Measurements from ENCODE around the gene PAK1.

Gene PAK1

GRCh38 chr11:77431813-77432212 is 42.1 kb downstream of the PAK1 start:
- DNase-seq, result no peak

DNA sequence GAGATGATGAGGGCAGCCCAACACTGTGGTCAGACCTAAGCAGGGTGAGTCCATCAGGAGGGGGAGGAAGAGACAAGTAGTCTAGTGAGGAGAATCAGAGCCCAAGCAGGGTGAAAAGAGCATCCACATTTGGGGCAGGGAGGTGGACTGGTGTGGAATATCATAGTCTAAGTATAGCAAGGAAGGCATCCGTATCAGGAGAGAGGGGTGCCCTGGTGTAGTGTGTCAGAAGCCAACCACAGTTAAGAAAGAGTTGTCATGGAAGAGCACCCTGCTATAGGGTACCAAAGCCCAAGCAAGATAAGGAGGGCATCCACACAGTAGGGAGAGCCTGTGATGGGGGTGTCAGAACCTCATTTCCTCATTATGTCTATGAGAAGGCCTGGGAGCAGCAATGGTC is 45.3 kb downstream of the PAK1 start:
- DNase-seq, result no peak

DNA sequence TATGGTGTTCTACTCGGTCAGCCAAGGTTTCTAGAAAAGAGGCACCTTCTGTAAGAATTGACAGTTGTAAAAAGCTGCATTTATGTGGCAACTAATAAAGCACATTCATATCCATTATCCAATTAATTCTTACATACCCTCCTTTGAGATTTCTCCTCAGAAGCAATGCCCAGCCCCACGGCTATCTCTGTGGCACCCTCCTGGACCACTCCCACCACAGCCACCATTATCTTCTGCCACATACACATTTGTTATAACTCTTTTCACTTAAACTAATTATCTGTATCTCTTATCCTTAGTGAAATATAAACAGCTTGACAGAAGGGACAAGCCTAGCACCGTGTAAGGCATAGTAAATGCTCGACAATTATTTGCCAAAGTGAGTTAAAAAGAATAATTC is 48.5 kb downstream of the PAK1 start:
- no peak for DNase-seq

DNA sequence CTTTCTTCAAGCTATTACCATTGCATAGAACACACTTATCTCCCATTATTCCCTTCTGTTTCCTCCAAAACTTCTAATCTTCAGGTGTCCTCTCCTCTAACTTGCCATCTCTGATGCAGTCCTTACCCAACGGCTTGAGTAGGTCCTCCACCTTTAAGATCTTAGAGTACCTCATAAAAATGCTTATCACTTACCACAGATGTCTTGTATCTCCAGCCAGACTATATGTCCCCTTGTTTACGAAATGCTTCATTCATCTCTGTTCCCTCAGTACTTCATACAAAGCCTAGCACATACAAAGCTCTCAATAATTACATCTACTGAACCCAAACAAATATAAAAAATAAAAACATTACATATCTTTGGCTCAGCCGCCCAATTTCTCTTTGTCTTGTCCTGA is 49.2 kb downstream of the PAK1 start:
- DNase-seq, result no peak

DNA sequence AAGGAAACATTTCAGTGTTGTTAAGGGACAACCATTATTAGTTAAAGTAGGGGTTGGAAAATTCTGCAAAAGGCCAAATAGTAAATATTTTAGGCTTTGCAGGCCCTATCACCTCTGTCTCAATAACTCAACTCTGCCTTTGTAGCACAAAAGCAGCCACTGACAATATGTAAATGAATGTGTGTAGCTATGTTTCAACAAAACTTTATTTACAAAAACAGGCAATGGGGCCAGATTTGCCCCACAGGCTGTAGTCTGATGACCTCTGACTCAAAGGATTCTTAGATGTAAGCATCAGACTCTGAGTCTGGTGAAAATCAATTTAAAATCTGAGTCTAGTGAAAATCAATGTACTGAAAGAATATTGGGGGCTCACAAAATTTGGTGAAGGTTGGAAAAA is 50.3 kb downstream of the PAK1 start:
- DNase-seq, result no peak

- no peak for DNase-seq
These were observed 51.2 kb downstream of the PAK1 start for GRCh38 chr11:77422687-77423086.

DNA sequence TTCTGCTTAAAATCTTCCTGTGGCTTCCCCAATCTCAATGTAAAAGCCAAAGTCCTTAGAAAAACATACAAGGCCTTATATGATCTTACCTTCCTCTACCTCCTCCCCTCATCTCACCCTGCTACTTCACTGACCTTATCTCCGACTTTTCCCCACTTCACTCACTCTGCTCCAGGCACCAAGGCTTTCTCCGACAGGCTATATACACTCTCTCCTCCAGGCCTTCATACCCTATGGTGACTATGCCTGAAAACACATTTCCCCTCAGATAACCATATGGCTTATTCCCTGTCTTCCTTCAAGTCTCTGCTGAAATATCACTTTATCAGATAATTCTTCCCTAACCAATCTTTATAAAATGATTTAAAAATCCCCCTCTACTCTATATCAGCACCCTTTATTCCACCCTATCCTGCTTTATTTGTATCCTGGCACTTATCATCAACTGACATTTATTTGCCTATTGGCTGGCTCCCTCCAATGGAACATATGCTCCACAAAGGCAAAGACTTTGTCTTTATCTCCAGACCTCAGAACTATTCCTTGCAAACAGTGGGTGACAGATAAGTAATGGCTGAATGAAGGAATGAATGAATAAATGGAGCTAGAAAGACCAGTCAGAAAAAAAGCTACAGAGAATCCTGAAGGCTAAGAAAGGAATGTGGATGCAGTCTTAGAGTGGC is 52.7 kb downstream of the PAK1 start:
- DNase-seq, result no peak

DNA sequence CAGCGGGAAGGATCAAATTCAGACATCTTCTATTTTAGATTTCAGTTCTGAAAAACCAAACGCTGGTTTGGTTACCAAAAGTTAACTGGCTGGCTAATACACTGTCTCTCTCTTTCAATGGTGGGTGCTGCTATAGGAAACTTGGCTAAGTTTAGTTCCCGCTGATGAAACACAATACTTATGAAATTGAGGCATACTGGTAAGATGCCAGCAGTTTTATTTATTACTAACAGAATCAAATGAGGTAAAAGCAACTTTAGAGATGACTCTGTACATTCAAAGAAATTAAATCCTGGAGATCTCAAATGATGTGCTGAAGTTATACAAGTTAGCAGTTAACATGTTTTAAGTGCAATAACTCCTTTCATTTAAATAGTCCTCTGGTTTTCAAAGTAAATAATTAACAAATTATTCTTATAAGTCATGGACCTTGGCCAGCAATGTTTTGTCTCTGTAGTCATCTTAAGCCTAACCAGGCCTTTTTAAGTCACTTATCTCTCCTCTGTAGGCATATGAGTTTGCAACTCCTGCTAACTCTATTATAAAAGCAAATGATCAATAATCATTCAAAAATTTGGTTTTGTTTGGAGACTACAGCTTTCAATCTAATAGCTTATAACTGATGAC is 54.8 kb downstream of the PAK1 start:
- no peak for DNase-seq

GRCh38 chr11:77418155-77418970 is 55.5 kb downstream of the PAK1 start:
- no peak for DNase-seq

DNA sequence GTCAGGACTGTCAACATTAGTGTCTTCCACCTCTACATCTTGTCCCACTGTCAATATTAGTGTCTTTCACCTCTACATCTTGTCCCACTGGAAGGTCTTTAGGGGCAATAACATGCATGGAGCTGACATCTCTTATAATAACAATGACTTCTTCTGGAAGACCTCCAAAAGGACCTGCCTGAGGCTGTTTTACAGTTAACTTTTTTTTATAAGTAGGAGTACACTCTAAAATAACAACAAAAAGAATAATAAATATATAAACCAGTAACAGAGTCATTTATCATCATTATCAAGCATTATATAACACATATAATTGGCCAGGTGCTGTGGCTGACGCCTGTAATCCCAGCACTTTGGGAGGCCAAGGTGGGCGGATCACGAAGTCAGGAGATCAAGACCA is 57.5 kb downstream of the PAK1 start:
- DNase-seq, result no peak

- no peak for DNase-seq
These were observed 59.9 kb downstream of the PAK1 start for GRCh38 chr11:77413850-77414460.

GRCh38 chr11:77412814-77413213 is 61.1 kb downstream of the PAK1 start:
- no peak for DNase-seq

GRCh38 chr11:77411717-77412441 is 62.0 kb downstream of the PAK1 start:
- DNase-seq, result peak; percentile 63 to 71

- peak; percentile 9 to 16 for DNase-seq
These were observed 62.7 kb downstream of the PAK1 start for GRCh38 chr11:77411137-77411707.

- no peak for DNase-seq
These were observed 63.6 kb downstream of the PAK1 start for GRCh38 chr11:77410076-77410827.

DNA sequence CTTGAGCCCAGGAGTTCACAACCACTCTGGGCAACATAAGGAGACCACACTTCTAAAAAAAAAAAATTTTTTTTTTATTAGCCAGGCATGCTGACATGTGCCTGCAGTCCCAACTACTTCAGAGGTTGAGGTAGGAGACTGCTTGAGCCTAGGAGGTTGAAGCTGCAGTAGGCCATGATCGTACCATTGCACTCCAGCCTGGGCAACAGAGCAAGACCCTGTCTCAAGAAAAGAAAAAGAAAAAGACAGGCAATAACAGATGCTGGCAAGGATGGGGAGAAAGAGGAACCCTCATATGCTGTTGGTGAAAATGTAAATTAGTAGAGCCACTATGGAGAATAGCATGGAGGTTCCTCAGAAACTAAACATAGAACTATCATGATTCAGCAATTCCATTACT is 64.8 kb downstream of the PAK1 start:
- no peak for DNase-seq

DNA sequence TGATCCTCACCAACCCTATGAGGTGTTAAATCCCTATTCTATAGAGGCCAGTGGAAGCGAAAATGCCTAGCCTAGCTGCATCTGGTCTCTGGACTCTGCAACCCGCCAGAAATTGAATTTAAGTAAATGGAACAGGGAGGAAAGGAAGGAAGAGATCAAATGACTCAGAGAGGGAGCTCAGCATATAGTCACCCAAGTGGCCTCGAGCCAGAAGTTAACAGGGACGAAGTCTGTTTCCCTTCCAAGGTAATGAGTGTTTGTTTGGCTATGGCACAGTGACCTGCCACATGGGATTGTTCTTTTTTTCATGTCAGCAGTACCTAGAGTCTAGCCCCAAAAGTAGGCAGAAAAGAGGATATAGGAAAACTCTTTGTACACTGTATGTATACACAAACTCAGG is 66.3 kb downstream of the PAK1 start:
- DNase-seq, result no peak

GRCh38 chr11:77406396-77406795 is 67.5 kb downstream of the PAK1 start:
- DNase-seq, result no peak

DNA sequence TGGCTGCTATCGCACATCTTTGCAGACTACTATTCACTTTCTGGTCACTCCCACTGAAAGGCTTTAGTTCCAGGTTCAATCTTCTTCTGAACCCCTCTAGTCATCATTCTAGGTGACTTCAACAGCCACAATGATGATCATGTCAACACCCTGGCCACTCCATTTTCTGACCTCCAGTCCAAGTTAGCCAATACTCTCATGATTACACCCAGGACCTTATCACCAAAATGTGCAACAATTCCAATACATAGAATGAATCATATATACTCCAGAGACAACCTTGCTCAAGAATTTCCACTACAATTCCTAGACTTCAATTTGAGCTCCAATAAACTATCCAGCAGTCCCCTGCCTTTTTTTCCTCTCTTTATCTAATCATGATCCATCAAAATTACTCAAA is 70.7 kb downstream of the PAK1 start:
- no peak for DNase-seq

GRCh38 chr11:77402218-77402556 is 71.7 kb downstream of the PAK1 start:
- DNase-seq, result no peak

- DNase-seq, result no peak
These were observed 72.2 kb downstream of the PAK1 start for GRCh38 chr11:77401486-77402217.
